ENCODE measurements around the gene RBM33. TPM values are rescaled to one million over a fixed set of nuclear protein-coding genes. Genes with fewer than 3 reads are reported as not detected.

The RBM33 gene
- total and polyA plus RNA-seq, 2 of the 13 experiments (the other 11 are each of a cell fraction or from before 2014, with no cell fraction given), result 12.4 to 28.9 TPM

DNA sequence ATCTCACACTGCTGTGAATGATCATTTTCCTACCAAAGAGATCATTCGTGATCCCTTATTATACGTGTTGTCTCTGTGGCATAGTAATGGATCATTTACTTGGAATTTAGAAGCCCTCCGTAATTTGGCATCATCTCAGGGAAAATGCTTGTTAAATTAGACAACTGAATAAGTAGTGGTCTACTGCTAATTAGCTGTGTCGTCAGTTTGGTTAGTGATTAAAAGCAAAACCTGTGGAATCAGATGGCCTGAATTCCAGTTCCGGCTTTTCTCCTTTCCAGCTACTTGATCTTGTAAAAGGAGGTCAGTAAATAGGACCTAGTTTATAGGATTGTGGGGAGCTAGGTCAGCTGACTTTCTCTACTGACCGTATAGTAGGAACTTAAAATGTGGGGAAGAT is 65.6 kb downstream of the RBM33 start:
- Histone ChIP-seq H2AFZ (ENCODE audit: low read length) (no peak overlapping the region), H3K9me3 (ENCODE audit: low read length) (no peaks in the 10 kb centered on the region), H4K20me1 (ENCODE audit: insufficient read depth, low read length) (peaks cover 25% of the 10 kb centered on the region), H3K27ac (ENCODE audit: extremely low read length, insufficient read depth, low read length) (no peak overlapping the region), H3K27me3 (ENCODE audit: control insufficient read depth in 1 of 2, insufficient read depth in 2 of 2, low read length in 2 of 2) (no peaks in the 10 kb centered on the region), H3K4me1 (ENCODE audit: insufficient read depth, low read length) (peaks cover 22% of the 10 kb centered on the region), H3K4me3 (replicated peaks in 1 of 3; ENCODE audit: insufficient read depth in 1 of 3, low read depth in 2 of 3, low read length in 3 of 3) (no peak overlapping the region), H3K4me2 (ENCODE audit: low read depth, low read length) (no peak overlapping the region), H3K36me3 (replicated peaks in 1 of 2; ENCODE audit: control insufficient read depth in 1 of 2, insufficient read depth in 2 of 2, low read length in 2 of 2) (peaks cover 30 to 98% of the 10 kb centered on the region in 2 experiments), H3K79me2 (ENCODE audit: insufficient read depth, low read length) (peaks cover 32% of the 10 kb centered on the region), H3K9ac (ENCODE audit: insufficient read depth, low read depth, low read length) (no peak overlapping the region)
- intact Hi-C loops (cut with micrococcal nuclease; ENCODE audit: unreplicated experiment), result no loop called here
- peak; percentile 41 to 67 for TF ChIP-seq MAFK (conservative IDR thresholded peaks at IDR 0.05 in 1 of 2, IDR thresholded peaks at IDR 0.05 in 1 of 2; ENCODE audit: low read length in 2 of 2)
- peak; percentile 36; the same call in 1 of the 2 replicates for TF ChIP-seq MAFF (IDR thresholded peaks at IDR 0.05; ENCODE audit: low read depth, low read length)
- TF ChIP-seq TEAD2 (CRISPR knock-in tag; IDR thresholded peaks at IDR 0.05), result no peak
- no peak for ATAC-seq
- ChIA-PET CTCF (ENCODE audit: low intra/inter-chr PET ratio, low total read pairs) (no interaction called here), POLR2A (no interaction called here)
- no peak for FAIRE-seq
- in situ Hi-C loops (cut with HindIII; ENCODE audit: extremely low pct_ligation_motif_present, low pct_unique_long_range_greater_than_20kb), result no loop called here
- 97% methylated on average over 6 of the region's 6 CpGs for WGBS (ENCODE audit: low lambda C conversion rate)
- no TSS peak for BruUV-seq (replicated peaks)
- no peak for DNase-seq (ENCODE audit: low spot score)

DNA sequence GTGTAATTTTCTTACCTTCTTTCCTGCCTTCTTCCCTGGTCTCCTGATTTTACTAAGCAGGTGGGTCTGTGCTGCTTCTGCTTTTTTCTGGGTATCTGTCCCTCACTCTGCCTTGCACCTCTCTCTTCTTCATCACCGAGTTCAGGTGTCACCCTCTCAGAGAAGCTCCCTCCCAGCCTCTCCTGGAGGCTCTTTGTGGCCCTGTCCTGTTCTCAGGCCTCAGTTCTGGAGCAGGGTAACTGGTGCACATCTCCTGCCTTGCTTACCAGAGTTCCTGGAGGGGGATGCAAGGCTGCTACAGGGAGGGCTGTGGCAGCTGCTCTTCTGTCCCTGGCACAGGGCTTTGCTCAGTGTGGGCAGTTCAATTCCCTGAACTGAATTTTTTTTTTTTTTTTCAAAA is 66.1 kb downstream of the RBM33 start:
- H3K27me3 ChIP-seq (ENCODE audit: control insufficient read depth in 1 of 2, insufficient read depth in 2 of 2, low read length in 2 of 2), result no peaks in the 10 kb centered on the region
- H3K4me3 ChIP-seq (replicated peaks in 1 of 3; ENCODE audit: insufficient read depth in 1 of 3, low read depth in 2 of 3, low read length in 3 of 3), result no peak overlapping the region
- H3K9ac ChIP-seq (ENCODE audit: insufficient read depth, low read depth, low read length), result no peak overlapping the region
- ChIA-PET CTCF (ENCODE audit: low intra/inter-chr PET ratio, low total read pairs) (no interaction called here), POLR2A (no interaction called here)
- H3K27ac ChIP-seq (ENCODE audit: extremely low read length, insufficient read depth, low read length), result no peak overlapping the region
- in situ Hi-C loops (cut with HindIII; ENCODE audit: extremely low pct_ligation_motif_present, low pct_unique_long_range_greater_than_20kb) (no loop called here), intact Hi-C loops (cut with micrococcal nuclease; ENCODE audit: unreplicated experiment) (no loop called here)
- ATAC-seq, result no peak
- TF ChIP-seq ZNF407 (CRISPR knock-in tag; IDR thresholded peaks at IDR 0.05; ENCODE audit: not compliant biosample characterization), result no peak
- TF ChIP-seq RBM22 (optimal IDR thresholded peaks at IDR 0.05; ENCODE audit: low read length), result peak; percentile 35
- TF ChIP-seq CHD4 (IDR thresholded peaks at IDR 0.05; ENCODE audit: borderline replicate concordance, low read length), result no peak
- no peaks in the 10 kb centered on the region for H3K9me3 ChIP-seq (ENCODE audit: low read length)
- peaks cover 35% of the 10 kb centered on the region for H3K79me2 ChIP-seq (ENCODE audit: insufficient read depth, low read length)
- no peak overlapping the region for H2AFZ ChIP-seq (ENCODE audit: low read length)
- no TSS peak for BruUV-seq (replicated peaks)
- H3K4me2 ChIP-seq (ENCODE audit: low read depth, low read length), result no peak overlapping the region
- no peak for FAIRE-seq
- peaks cover 30% of the 10 kb centered on the region for H4K20me1 ChIP-seq (ENCODE audit: insufficient read depth, low read length)
- no peak for DNase-seq (ENCODE audit: low spot score)
- H3K4me1 ChIP-seq (ENCODE audit: insufficient read depth, low read length), result peaks cover 27% of the 10 kb centered on the region
- H3K36me3 ChIP-seq (replicated peaks in 1 of 2; ENCODE audit: control insufficient read depth in 1 of 2, insufficient read depth in 2 of 2, low read length in 2 of 2), result peaks cover 30 to 98% of the 10 kb centered on the region in 2 experiments
- 100% methylated on average over 1 of the region's 1 CpG for WGBS (ENCODE audit: low lambda C conversion rate)
